GM19395 (cell line): Measurements from ENCODE around the gene RAB43.
"Not testable (repeated sequence)": the region's sequence is repeated elsewhere in the genome, so short reads cannot be mapped to it uniquely, and the experiment has no call there.

Experiments used
- ATAC-seq: cut with Tn5 transposase; IDR thresholded peaks from one replicate; pipeline ENCODE4 v1.9.1; 2021; ENCODE audit warnings: mild to moderate bottlenecking, moderate library complexity; ENCODE audit not compliant: unreplicated experiment

RAB43 gene

DNA sequence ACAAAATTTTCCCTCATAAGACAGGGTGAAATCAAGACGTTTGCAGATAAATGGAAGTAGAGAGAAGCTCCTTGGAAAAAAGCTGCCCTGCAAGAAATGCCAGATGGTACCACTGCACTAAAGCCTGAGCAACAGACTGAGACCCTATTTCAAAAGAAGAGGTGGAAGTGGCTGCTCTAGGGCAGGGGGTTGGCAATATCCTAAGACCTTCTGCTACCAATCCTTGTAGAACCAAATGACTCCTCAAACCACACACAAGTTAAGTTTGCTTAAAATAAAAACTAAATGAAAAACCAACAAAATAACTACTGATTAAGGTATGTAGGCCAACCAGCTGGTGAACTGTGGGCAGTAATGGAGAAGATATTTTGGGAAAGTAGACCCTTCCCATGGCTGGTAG, 21.3 kb downstream of the RAB43 start:
- ATAC-seq = no peak

DNA sequence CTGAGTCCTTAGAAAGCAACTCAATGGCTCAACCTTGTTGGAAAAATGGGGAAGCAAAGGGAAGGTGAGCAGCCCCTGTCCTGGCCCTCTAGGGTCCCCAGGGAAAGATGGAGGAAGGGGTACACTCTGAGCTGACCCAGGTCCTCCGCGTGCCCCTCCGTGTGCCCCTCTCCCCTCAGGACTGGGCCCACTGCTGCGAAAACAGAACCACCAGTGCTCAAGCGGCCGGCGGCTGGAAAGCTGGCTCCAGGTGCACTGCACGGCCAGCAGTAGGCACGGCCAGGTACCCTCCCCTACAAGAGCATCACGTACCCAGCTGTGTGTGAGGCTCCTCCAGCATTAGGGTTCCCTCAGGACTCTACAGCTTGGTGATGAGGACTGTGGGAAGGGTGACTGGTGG, 26.3 kb downstream of the RAB43 start:
- no peak for ATAC-seq

DNA sequence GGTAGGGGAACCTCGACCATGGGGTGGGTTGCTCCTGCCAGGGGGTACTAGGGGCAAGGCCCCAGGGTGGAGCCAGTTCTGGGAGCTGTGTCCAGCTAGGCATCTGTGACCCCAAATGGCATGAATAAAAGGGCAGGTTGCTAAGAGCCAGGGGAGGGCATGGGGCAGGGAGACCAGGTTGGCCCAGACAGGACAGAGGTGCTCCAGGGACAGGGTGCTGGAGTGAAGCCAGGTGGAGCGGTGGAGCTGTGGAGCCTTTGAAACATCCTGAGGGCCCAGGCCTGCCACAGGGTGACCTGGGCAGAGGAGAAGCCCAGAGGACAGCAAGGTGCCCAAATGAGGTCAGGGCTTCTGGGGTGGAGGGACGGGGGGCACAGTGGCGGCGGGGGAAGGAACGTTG, 33.3 kb downstream of the RAB43 start:
- not testable (repeated sequence) for ATAC-seq

DNA sequence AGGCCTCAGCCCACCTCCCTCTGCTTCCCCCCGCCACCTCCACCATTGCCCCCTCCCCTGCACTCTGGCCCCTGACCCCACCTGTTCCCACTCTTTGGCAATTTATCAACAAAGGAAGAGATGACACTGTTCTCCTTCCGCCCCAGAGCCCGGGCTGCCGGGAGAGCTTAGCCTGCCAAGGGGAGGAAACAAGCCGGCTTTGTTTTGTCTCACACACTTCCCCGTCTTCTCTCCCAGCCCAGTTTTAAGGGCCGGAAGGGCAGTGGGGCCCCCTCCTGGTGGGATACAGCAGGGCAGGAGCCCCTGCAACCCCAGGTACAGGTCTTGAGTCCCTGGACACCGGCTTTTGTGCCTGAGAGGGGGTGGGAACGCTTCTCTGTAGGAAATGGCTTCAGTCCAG, 33.7 kb downstream of the RAB43 start:
- not testable (repeated sequence) for ATAC-seq

DNA sequence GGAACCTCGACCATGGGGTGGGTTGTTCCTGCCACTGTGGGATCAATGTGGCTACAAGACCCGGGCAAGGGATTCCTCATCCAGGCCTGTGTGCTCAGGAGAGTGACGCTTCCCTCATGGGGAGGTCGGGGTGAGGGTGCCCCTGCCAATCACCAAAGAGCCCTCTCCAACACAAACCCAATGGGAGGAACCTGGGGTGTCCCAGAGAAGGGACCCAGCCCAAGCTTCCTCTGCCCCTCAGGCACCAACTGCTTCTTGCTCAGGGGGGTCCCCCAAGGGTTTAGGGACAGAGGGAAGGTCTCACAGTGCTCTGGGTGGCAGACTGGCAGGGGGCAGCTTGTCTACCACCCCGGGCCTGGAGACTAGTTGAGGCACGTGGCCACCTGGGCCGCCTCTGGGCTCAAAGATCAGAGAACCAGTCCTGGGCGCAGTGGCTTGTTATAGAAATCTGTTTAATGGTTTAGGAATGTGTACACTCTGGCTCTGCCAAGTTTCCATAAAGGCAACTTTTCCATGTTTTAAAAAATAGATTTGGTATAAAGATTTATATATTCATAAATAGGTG, 34.4 kb downstream of the RAB43 start:
- ATAC-seq = no peak

DNA sequence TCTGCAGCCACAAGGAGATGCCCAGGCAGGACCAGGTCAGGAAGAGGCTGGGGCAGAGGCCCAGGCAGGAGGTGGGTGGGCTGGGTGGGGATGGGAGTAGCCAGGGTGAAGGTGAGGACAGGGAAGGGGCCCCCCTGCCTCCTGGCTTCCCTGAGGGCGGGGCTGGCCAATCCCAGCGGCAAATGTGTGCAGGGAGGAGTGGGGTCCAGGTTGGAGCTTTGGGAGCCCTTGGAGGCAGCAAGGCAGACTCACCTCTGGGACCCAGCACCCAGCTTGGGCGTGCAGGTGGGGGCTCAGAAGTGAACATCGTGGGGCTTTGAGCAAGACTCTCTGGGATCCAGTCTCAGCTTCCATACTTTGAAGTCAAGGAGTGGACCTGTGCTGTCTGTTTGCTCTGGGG, 35.8 kb downstream of the RAB43 start:
- ATAC-seq = no peak

DNA sequence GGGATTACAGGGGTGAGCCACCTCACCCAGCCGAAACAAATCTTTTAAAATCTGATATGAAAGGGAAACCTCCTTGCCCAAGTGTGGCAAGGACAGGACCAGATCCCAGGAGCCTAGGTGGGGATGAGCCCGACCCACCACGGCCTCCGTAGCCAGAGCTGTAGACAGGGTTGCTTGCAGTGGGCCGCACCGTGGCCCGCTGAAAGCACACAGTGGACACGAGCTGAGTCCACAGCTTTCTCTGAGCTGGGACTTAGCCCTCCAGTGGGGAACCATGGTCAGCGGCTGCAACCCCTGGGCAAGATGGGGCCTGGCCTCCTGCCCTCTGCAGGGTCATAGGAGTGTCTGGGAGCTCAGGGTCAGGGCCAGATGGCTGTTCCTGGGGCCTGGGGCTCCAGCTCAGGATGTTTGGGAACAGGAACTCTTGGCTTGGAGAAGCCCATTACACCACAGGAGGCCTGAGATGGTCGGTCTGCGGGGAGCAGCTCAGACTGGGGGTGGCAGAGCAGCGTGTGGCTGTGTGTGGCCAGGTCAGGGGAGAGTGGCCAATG, 36.4 kb downstream of the RAB43 start:
- ATAC-seq = no peak

DNA sequence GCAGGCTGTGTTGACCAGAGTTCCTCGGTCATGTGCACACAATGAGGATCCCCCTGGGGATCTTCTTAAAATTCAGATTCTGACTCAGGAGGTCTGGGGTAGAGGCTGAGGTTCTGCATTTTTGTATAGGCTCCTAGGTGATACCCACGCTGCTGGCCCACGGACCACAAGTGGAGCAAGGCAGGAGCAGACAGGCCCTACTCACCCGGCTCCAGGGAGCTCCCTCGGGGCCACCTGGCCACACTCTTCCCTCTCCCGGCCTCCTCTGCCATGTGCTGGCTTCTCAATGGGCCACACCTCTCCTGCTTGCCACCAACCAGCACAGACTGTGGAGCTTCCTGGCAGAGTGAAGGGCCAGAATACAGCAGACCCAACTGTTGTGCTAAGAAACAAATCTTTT, 37.1 kb downstream of the RAB43 start:
- ATAC-seq = no peak

DNA sequence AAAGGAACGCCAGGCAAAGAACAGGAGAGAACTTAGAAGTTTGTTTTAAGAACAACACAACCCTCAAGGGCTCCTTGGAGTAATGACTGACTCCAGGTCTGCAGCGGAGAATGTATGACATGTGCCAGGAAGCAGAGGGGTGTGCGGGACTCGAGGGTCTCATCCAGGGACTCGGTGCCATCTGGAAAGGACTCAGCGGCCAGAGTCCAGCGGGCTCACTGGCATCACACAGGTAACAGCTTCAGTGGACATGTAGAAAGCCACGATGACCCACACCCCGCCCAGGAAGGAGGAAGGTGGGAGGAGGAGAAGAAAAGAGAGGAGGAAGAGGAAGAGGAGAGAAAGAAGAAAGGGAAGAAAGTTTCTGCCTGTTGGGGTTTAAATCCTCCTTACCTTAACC, 39.6 kb downstream of the RAB43 start:
- no peak for ATAC-seq

DNA sequence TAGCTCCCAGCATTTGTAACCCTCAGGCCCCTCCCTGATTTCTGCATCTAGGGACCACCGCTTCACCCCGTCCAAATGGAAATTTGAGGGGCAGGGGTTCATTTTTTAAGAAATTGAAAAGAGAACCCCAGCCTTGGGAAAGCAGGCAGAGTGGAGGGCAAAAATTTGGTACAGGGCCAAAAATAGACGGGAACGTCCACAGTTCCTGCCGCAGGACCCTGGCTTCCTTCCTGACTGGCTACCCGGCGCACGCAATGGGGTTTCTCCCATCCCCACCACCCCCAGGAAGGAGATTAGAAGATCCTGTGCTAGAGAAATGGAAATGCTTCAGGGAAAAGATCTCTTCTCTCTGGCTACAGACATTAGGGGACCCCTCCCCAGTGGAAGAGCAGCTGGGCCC, 40.1 kb downstream of the RAB43 start:
- no peak for ATAC-seq

DNA sequence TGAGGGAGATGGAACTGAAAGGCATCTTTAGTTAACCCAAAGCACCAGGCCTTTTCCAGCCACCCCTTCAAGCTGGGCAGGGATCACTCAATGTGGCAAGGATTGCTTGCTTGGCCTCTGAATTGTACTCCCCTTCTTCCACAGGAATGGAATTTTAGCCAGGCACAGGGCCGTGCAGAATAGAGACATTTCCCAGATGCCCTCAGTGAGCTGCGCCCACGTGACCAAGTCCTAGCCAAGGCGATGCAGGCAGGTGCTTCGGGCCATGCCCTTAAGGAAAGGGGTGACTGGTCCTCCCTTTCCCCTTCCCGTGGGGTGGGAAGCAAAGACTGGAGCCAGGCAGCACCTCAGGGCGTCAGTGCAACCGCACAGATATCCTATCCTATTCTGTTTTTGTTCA, 43.1 kb downstream of the RAB43 start:
- ATAC-seq = no peak

DNA sequence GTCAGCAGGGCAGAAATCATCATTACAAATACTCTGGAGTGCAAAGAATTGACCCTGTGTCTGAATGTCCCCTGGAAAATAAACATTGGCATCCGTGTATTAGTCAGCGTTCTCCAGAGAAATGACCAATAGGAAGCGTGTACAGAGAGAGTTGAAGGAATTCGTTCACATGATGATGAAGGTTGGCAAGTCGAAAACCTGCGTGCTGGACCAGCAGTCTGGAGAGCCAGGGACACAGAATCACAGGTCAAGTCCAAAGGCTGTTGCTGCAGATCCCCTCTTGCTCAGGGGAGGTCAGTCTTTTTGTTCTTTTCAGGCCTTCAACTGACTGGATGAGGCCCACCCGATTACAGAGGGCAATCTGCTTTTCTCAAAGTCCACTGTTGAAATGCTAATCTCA, 44.4 kb downstream of the RAB43 start:
- ATAC-seq = no peak

DNA sequence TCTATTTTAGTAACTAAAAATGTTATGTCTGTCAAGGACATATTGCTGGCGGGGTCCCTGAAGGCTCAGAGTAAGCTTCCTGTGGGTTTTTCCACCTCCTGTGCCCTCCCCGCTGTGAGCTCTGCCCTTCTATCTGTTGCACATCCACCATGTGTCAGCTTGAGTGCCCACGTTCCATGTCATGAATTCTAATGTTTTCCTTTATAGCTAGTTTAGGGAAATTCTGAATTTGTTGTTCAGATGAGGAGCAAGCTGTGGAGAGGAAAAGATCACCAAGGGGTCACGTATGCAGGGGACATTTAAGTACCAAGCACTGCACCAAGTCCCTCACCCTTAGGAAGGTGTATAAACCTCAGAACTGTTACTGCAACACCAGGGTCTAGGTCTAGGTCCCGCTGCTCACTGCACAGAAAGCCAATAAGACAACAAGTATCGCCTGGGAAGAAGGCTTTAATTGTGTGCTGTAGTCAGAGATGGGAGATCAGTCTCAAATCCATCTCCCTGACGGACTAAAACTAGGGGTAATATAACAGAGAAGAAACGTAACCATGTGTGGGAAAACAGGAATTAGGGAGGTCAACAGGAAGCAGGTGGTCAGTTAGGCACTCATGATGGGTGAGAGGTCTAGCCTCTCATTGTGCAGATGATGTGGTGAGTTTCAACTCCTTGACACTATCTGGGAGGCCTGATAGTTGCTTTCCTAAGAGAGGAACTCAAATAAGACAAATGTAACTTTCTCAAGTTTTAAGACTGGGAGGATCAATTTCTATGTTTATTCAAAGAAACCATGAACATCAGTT, 51.3 kb downstream of the RAB43 start:
- ATAC-seq = no peak

DNA sequence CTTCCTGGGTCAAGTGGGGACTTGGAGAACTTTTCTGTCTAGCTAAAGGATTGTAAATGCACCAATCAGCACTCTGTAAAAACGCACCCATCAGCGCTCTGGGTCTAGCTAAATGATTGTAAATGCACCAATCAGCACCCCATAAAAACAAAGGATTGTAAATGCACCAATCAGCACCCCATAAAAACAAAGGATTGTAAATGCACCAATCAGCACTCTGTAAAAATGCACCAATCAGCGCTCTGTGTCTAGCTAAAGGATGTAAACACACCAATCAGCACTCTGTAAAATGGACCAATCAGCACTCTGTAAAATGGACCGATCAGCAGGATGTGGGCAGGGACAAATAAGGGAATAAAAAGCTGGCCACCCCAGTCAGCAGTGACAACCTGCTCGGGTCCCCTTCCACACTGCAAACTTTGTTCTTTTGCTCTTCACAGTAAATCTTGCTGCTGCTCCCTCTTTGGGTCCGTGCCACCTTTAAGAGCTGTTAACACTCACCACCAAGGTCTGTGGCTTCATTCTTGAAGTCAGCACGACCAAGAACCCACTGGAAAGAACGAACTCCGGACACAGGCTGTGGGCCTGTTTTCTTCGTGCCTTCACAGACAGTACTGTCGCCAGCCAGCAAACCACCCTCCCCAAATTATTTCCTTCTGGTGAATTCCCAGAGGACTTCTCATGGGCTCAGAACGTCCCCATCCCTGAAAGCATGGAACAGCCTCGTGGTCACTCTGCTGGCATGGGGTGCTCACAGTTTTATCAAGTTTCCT, 52.1 kb downstream of the RAB43 start:
- not testable (repeated sequence) for ATAC-seq

DNA sequence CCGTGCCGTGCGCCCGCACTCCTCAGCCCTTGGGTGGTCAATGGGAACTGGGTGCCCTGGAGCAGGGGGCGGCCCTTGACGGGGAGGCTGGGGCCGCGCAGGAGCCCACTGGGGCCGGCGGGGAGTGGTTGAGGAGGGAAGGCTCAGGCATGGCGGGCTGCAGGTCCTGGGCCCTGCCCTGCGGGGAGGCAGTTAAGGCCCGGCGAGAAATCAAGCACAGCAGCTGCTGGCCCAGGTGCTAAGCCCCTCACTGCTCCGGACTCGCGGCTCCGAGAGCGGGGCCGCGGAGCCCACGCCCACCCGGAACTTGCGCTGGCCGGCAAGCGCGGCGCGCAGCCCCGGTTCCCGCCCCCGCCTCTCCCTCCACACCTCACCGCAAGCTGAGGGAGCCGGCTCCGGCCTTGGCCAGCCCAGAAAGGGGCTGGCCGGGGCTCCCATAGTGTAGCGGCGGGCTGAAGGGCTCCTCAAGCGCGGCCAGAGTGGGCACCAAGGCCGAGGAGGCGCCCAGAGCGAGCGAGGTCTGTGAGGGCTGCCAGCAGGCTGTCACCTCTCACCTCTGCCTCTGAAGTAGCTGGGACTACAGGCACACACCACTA, 53.2 kb downstream of the RAB43 start:
- ATAC-seq = no peak

DNA sequence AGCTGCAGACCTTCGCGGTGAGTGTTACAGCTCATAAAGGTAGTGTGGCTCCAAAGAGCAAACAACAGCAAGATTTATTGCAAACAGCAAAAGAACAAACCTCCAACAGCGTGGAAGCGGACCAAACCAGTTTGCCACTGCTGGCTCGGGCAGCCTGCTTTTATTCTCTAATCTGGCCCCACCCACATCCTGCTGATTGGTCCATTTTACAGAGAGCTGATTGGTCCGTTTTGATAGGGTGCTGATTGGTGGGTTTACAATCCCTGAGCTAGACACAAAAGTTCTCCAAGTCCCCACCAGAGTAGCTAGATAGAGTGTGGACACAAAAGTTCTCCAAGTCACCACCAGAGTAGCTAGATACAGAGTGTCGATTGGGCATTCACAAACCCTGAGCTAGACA, 53.9 kb downstream of the RAB43 start:
- not testable (repeated sequence) for ATAC-seq

DNA sequence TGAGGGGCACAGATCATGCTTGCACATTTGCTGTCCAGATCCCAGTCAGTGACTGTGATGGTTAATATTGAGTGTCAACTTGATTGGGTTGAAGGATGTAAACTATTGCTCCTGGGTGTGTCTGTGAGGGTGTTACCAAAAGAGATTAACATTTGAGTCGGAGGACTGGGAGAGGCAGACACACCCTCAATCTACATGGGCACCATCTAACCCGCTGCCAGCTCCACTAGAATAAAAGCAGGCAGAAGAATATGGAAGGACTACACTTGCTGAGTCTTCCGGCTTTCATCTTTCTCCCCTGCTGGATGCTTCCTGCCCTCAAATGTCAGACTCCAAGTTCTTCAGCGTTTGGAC, 55.9 kb downstream of the RAB43 start:
- ATAC-seq = no peak

DNA sequence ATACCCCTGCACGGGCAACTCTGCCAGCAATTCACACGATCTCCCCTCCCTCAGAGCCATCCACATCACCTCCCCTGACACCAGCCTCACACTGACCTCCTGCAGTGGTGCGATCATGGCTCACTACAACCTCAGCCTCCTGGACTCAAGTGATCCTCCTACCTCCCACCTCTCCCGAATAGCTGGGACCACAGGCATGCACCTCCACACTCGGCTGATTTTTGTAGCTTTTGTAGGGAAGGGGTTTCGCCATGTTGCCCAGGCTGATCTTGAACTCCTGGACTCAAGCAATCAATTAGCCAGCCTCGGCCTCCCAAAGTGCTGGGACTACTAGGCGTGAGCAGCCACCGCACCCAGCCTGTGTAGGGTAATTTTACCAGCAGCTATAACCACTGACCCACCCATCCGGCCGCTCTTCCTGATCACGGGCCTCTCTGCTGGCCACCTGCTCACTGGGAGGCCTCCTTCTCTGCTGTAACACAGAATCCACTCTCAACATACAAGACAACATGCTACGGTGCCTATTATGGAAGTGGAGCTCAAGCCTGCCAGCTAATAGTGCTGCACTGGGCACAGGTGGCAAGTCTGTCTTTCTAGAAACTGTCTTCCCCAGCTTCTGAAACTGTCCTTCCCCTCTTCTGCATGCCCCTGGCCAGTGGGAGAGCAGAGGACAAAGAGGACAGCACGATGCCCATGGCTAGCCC, 56.4 kb downstream of the RAB43 start:
- no peak for ATAC-seq

DNA sequence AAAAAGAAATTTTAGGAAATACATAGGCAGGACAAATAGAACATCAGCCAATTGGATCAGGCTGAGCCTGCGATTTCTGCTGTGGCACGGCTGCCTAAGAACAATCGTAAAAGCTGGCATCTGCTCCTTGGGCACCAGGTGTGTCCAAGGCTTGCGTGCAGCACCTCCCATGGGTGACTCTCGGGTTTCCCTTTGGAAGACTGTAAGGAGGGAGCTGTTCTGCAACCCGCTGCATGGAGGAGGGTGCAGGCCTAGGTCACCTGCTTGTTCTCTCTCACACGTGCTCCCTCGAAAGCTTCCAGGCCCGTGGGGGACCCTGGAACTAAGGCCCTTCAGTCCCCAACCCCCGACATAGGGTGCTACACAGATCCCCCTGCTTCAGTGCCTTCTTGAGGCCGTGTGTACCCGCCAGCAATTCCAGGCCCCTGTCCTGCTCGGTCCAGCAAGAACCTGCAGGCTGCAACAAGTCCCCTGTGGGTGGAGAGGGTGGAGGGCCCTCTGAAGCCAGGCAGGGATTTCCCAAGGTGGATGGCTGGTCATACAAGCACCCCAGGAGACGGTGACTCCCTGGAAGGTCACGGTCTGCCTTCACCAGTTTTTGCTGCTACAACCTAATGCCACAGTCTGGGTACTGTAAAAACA, 57.6 kb downstream of the RAB43 start:
- ATAC-seq = no peak

DNA sequence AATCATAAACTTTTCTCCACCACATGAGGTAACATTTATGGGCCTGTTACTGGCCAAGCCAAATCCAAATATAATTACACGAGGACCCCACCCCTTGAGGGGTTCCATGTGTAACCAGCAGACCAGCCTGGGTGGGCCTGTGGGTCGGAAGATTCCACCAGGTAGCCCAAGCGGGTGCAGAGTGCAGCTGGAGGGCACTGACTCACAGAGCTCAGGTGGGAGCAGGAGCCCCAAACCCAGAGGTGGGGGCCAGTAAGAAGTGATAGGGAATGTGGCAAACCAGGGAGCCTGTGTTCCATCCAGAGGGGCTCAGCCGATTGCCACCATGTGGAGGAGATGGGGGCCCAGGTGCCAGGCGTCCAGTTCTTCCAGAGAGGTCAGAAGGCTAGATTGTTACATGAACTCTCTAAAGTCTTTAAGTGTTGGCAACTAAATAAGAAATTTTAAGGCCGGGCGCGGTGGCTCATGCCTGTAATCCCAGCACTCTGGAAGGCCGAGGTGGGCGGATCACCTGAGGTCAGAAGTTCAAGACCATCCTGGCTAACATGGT, 58.4 kb downstream of the RAB43 start:
- no peak for ATAC-seq
